IPS-20b (cell line): ENCODE data around the gene RMRP.
"Not testable (repeated sequence)": the region's sequence is repeated elsewhere in the genome, so short reads cannot be mapped to it uniquely, and the experiment has no call there.

ENCODE experiments used
- H3K27ac ChIP-seq: one replicate; pipeline ENCODE4 v1.5.1; 2013; ENCODE audit warnings: low read length
- H3K27me3 ChIP-seq: 2 replicates; pipeline ENCODE4 v1.6.1; 2013; ENCODE audit warnings: mild to moderate bottlenecking, low read length, inconsistent platforms; ENCODE audit not compliant: insufficient read depth
- H3K36me3 ChIP-seq: 2 replicates; pipeline ENCODE4 v1.6.1; 2013; ENCODE audit warnings: low read depth, mild to moderate bottlenecking, inconsistent platforms, low read length, moderate library complexity; ENCODE audit not compliant: insufficient read depth
- H3K4me1 ChIP-seq: 2 replicates; pipeline ENCODE4 v1.6.1; 2013; ENCODE audit warnings: mild to moderate bottlenecking, control low read depth, inconsistent platforms, low read length, moderate library complexity; ENCODE audit not compliant: insufficient read depth
- H3K4me3 ChIP-seq: 2 replicates; pipeline ENCODE4 v1.5.1; 2013; ENCODE audit warnings: mild to moderate bottlenecking, low read length, inconsistent platforms
- H3K9ac ChIP-seq: 2 replicates; pipeline ENCODE4 v1.6.1; 2013; ENCODE audit warnings: low read depth, mild to moderate bottlenecking, inconsistent platforms, low read length, moderate library complexity
- H3K9me3 ChIP-seq: 2 replicates; pipeline ENCODE4 v1.6.1; 2013; ENCODE audit warnings: mild to moderate bottlenecking, low read depth, low read length, inconsistent platforms; ENCODE audit not compliant: insufficient read depth

The RMRP gene

GRCh38 chr9:35615981-35616680, 41.7 kb downstream of the RMRP start:
- H3K4me1 ChIP-seq = peaks cover 3% of the 10 kb centered on the region; the same call in 1 of the 2 replicates
- H3K9ac ChIP-seq = peak overlapping the region; percentile 79; the same call in 1 of the 2 replicates
- no peaks in the 10 kb centered on the region for H3K9me3 ChIP-seq
- H3K27ac ChIP-seq = no peak overlapping the region
- peaks cover 56% of the 10 kb centered on the region for H3K27me3 ChIP-seq
- H3K36me3 ChIP-seq = no peaks in the 10 kb centered on the region
- peak overlapping the region; percentile 84 for H3K4me3 ChIP-seq

DNA sequence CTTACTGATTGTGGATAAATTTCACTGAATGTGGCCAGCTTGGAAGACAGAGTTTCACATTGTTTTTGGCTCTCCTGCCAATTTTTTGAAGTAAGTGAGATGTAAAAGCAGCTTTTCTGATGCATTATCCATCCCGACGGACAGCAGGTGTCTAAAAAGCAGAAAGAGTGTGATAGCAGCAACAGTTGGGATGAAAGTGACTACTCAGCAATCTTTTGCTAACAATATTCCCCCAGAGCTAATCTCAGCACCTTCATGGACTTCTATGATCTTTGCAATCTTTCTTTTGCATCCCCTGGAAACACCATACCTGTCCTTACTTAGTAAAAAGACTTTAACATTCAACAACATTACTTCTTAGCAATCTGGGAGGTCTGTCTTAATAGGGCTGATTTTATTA, 45.0 kb downstream of the RMRP start:
- Histone ChIP-seq H3K9me3 (no peaks in the 10 kb centered on the region), H3K36me3 (peaks cover 22% of the 10 kb centered on the region), H3K27ac (no peak overlapping the region), H3K27me3 (peaks cover 38% of the 10 kb centered on the region), H3K9ac (no peak overlapping the region), H3K4me1 (peaks cover 3% of the 10 kb centered on the region; the same call in 1 of the 2 replicates), H3K4me3 (no peak overlapping the region)

- not testable (repeated sequence) for H3K9ac ChIP-seq, H3K4me1 ChIP-seq, H3K4me3 ChIP-seq, H3K27ac ChIP-seq, H3K9me3 ChIP-seq
- peaks cover 30% of the 10 kb centered on the region for H3K27me3 ChIP-seq
- H3K36me3 ChIP-seq = peaks cover 30% of the 10 kb centered on the region
These were observed 45.8 kb downstream of the RMRP start for GRCh38 chr9:35612066-35612465.

DNA sequence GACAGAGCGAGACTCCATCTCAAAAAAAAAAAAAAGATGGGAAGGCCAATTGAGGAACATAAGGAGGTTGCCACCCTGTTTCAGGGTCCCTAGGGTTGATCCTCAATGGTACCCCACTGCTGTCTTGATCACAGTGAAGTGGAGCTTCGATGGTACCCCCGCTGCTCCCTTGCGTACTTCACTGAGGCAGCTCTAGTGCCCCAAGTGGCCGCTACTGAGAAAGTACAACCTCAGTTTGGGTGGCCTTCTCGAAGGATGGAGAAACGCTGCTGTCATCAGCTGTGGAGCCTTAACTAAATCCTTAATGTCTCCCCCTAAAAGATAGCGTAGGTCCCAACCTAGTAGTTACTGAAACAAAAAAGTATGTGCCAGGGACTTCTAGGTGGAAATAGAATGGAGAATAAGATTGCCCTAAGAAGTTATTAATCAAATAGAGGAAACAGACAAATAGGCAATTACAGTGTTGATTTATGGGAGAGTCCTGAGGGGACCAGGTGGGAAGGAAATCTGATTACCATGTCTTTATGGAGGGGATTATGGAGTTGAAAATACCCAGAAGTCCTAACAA, 46.5 kb downstream of the RMRP start:
- Histone ChIP-seq H3K4me3 (no peak overlapping the region), H3K36me3 (peaks cover 32% of the 10 kb centered on the region), H3K27me3 (peaks cover 23% of the 10 kb centered on the region), H3K4me1 (peaks cover 6% of the 10 kb centered on the region), H3K9me3 (no peaks in the 10 kb centered on the region), H3K9ac (no peak overlapping the region), H3K27ac (no peak overlapping the region)

DNA sequence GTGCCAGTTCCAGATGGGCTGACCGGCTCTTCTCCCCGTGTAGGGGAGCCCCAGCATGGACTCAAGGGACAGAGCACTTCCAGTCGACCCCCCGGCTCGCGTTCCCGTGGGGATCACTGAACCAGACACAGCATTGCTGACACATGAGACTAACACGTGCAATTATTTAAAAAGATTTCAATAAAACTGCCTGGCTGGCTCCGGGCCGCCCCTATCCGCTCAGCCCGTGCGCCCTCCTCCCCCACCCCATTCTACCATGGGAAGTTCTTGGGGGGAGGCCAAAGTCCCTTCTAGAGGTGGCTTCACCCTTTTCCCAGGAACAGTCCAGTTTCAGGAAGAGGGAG, 48.0 kb downstream of the RMRP start:
- Histone ChIP-seq H3K27me3 (peaks cover 7% of the 10 kb centered on the region), H3K4me1 (peaks cover 6% of the 10 kb centered on the region), H3K9me3 (no peaks in the 10 kb centered on the region), H3K27ac (no peak overlapping the region), H3K36me3 (peaks cover 32% of the 10 kb centered on the region), H3K9ac (no peak overlapping the region), H3K4me3 (no peak overlapping the region)

- peaks cover 6% of the 10 kb centered on the region for H3K4me1 ChIP-seq
- no peak overlapping the region for H3K27ac ChIP-seq
These were observed 48.6 kb downstream of the RMRP start for GRCh38 chr9:35609001-35609819.

GRCh38 chr9:35608221-35608620, 49.6 kb downstream of the RMRP start:
- H3K9ac ChIP-seq = no peak overlapping the region
- peaks cover 6% of the 10 kb centered on the region for H3K4me1 ChIP-seq
- H3K9me3 ChIP-seq = no peaks in the 10 kb centered on the region
- H3K36me3 ChIP-seq = peaks cover 32% of the 10 kb centered on the region
- no peaks in the 10 kb centered on the region; the same call in 1 of the 2 replicates for H3K27me3 ChIP-seq
- H3K4me3 ChIP-seq = no peak overlapping the region
- H3K27ac ChIP-seq = no peak overlapping the region

More at GRCh38 chr9:35609001-35609819, 48.6 kb downstream of the RMRP start:
- Histone ChIP-seq H3K36me3 (peaks cover 32% of the 10 kb centered on the region), H3K27me3 (peaks cover 2% of the 10 kb centered on the region; the same call in 1 of the 2 replicates), H3K9ac (no peak overlapping the region), H3K4me3 (no peak overlapping the region), H3K9me3 (no peaks in the 10 kb centered on the region)
